Esophagus (tissue), 2 donors: ENCODE data around the gene RNF144A. TPM values are rescaled to one million over a fixed set of nuclear protein-coding genes. Genes with fewer than 3 reads are reported as not detected.

Experiments
- H3K27ac ChIP-seq, 2 donors: one replicate each; pipeline ENCODE4 v1.5.1; 2013; ENCODE audit warnings: low read depth in 2 of 2, mild to moderate bottlenecking in 2 of 2, inconsistent platforms in 1 of 2, low read length in 1 of 2, moderate library complexity in 1 of 2
- H3K27me3 ChIP-seq, 2 donors: one replicate each; pipeline ENCODE4 v1.6.1; 2013; ENCODE audit warnings: low read length in 2 of 2, control low read depth in 1 of 2, mild to moderate bottlenecking in 1 of 2; ENCODE audit not compliant: insufficient read depth in 2 of 2, control insufficient read depth in 1 of 2
- H3K36me3 ChIP-seq, 2 donors: one replicate each; pipeline ENCODE4 v1.6.1; 2013; ENCODE audit warnings: low read length in 1 of 2; ENCODE audit not compliant: control insufficient read depth in 2 of 2, insufficient read depth in 2 of 2
- H3K4me1 ChIP-seq, 2 donors: one replicate each; pipeline ENCODE4 v1.6.1; 2013; ENCODE audit warnings: low read length in 1 of 2; ENCODE audit not compliant: control insufficient read depth in 2 of 2, insufficient read depth in 2 of 2
- H3K4me3 ChIP-seq, 2 donors: one replicate each; pipeline ENCODE4 v1.5.1; 2013; ENCODE audit warnings: low read length in 2 of 2, mild to moderate bottlenecking in 2 of 2, low read depth in 1 of 2, moderate library complexity in 1 of 2
- H3K9me3 ChIP-seq, 2 donors: one replicate each; pipeline ENCODE4 v1.6.1; 2013; ENCODE audit warnings: mild to moderate bottlenecking in 2 of 2, low read depth in 1 of 2, low read length in 1 of 2, moderate library complexity in 1 of 2; ENCODE audit not compliant: control insufficient read depth in 2 of 2, insufficient read depth in 1 of 2
- WGBS, 2 donors: extraction: QIAGEN DNeasy Blood & Tissue Kit; methylation state at CpG; one replicate each; pipeline ENCODE4 v1.1.7; 2013; 5-methylcytosine and 5-hydroxymethylcytosine counted together
- polyA plus RNA-seq, 2 donors: library from polyadenylated mRNA; stranded (reverse); fragments of 200-250 nt; gene quantifications; one replicate each; pipeline ENCODE4 v1.2.3, GENCODE V29; 2013
- donor health status: healthy with polysubstance abuse.
- donor health status: Bipolar disorder and iron deficiency.

Gene RNF144A
- polyA plus RNA-seq, 2 donors = 2.0 to 2.4 TPM

- H3K4me1 ChIP-seq = no peaks in the 10 kb centered on the region
- no peaks in the 10 kb centered on the region for H3K27me3 ChIP-seq
- no peaks in the 10 kb centered on the region for H3K36me3 ChIP-seq
- H3K9me3 ChIP-seq = no peaks in the 10 kb centered on the region
- H3K4me3 ChIP-seq = no peak overlapping the region
- H3K27ac ChIP-seq = no peak overlapping the region
- WGBS, 2 donors = 87 to 90% methylated on average over 1 of the region's 1 CpG
These were observed 11.5 kb upstream of the RNF144A start for GRCh38 chr2:6905668-6906067.

GRCh38 chr2:6906165-6906741, 11.0 kb upstream of the RNF144A start:
- Histone ChIP-seq H3K36me3 (no peaks in the 10 kb centered on the region), H3K27ac (no peak overlapping the region), H3K27me3 (no peaks in the 10 kb centered on the region), H3K4me3 (no peak overlapping the region), H3K4me1 (no peaks in the 10 kb centered on the region), H3K9me3 (no peaks in the 10 kb centered on the region)
- WGBS, 2 donors = 33 to 72% methylated on average over 1 of the region's 1 CpG

- no peaks in the 10 kb centered on the region for H3K36me3 ChIP-seq
- H3K27ac ChIP-seq = no peak overlapping the region
- H3K4me3 ChIP-seq = no peak overlapping the region
- H3K9me3 ChIP-seq = no peaks in the 10 kb centered on the region
- H3K27me3 ChIP-seq = no peaks in the 10 kb centered on the region
- no peaks in the 10 kb centered on the region for H3K4me1 ChIP-seq
- 84 to 86% methylated on average over 2 of the region's 2 CpGs for WGBS, 2 donors
These were observed 8.9 kb upstream of the RNF144A start for GRCh38 chr2:6908291-6908690.

- 79 to 81% methylated on average over 8 of the region's 8 CpGs for WGBS, 2 donors
- H3K36me3 ChIP-seq = no peaks in the 10 kb centered on the region
- H3K27me3 ChIP-seq = no peaks in the 10 kb centered on the region
- H3K27ac ChIP-seq = no peak overlapping the region
- H3K4me1 ChIP-seq = no peaks in the 10 kb centered on the region
- no peaks in the 10 kb centered on the region for H3K9me3 ChIP-seq
- H3K4me3 ChIP-seq = no peak overlapping the region
These were observed 7.5 kb upstream of the RNF144A start for GRCh38 chr2:6909431-6910385.

GRCh38 chr2:6911721-6912120, 5.5 kb upstream of the RNF144A start:
- Histone ChIP-seq H3K4me1 (no peaks in the 10 kb centered on the region), H3K4me3 (no peak overlapping the region), H3K27ac (no peak overlapping the region), H3K27me3 (no peaks in the 10 kb centered on the region), H3K9me3 (no peaks in the 10 kb centered on the region), H3K36me3 (no peaks in the 10 kb centered on the region)

GRCh38 chr2:6913415-6914157, 3.6 kb upstream of the RNF144A start:
- H3K9me3 ChIP-seq = no peaks in the 10 kb centered on the region
- no peaks in the 10 kb centered on the region for H3K36me3 ChIP-seq
- H3K4me1 ChIP-seq = peaks cover 0 to 6% of the 10 kb centered on the region in 2 donors
- WGBS, 2 donors = 84 to 85% methylated on average over 9 of the region's 9 CpGs
- no peaks in the 10 kb centered on the region for H3K27me3 ChIP-seq
- H3K4me3 ChIP-seq = no peak overlapping the region
- no peak overlapping the region for H3K27ac ChIP-seq

GRCh38 chr2:6914828-6915227, 2.4 kb upstream of the RNF144A start:
- no peaks in the 10 kb centered on the region for H3K27me3 ChIP-seq
- H3K4me3 ChIP-seq = no peak overlapping the region
- peaks cover 4 to 6% of the 10 kb centered on the region in 2 donors for H3K4me1 ChIP-seq
- no peaks in the 10 kb centered on the region for H3K36me3 ChIP-seq
- H3K27ac ChIP-seq = no peak overlapping the region
- H3K9me3 ChIP-seq = no peaks in the 10 kb centered on the region
- WGBS, 2 donors = 46 to 63% methylated on average over 3 of the region's 3 CpGs

GRCh38 chr2:6915399-6915798, 1.8 kb upstream of the RNF144A start:
- Histone ChIP-seq H3K4me1 (peaks cover 4 to 6% of the 10 kb centered on the region in 2 donors), H3K27ac (no peak overlapping the region), H3K27me3 (no peaks in the 10 kb centered on the region), H3K36me3 (no peaks in the 10 kb centered on the region), H3K4me3 (no peak overlapping the region), H3K9me3 (no peaks in the 10 kb centered on the region)
- 88 to 92% methylated on average over 2 of the region's 2 CpGs for WGBS, 2 donors

GRCh38 chr2:6916224-6916623, 988 bp upstream of the RNF144A start:
- Histone ChIP-seq H3K4me1 (peaks cover 4 to 7% of the 10 kb centered on the region in 2 donors), H3K4me3 (no peak overlapping the region), H3K27ac (no peak overlapping the region), H3K36me3 (no peaks in the 10 kb centered on the region), H3K27me3 (no peaks in the 10 kb centered on the region), H3K9me3 (no peaks in the 10 kb centered on the region)
- 87 to 89% methylated on average over 3 of the region's 3 CpGs for WGBS, 2 donors
